ENCODE results near the gene NR2F1-AS1.

NR2F1-AS1 gene

DNA sequence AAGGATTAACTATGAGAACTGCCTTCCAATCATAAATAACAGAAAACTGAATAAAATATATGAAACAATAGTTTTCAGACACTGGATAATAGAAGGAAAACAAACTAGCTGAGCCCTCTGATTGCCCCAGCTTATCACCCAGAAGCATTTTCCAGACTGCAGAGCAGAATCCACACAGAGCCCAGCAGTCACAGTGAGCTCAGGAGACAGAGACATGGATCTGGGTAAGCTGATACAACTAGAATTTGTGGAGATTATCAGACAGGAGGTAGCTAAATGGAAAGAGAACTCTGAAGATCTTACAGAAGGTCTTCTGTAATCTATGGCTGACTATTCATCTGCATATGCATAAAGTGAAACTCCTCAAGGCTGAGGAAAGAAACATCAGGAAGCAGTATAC is 128.8 kb downstream of the NR2F1-AS1 start:
- no peak overlapping the region for H3K4me3 ChIP-seq (ENCODE audit: low read depth, low read length)
- TF ChIP-seq, protein P1, sequence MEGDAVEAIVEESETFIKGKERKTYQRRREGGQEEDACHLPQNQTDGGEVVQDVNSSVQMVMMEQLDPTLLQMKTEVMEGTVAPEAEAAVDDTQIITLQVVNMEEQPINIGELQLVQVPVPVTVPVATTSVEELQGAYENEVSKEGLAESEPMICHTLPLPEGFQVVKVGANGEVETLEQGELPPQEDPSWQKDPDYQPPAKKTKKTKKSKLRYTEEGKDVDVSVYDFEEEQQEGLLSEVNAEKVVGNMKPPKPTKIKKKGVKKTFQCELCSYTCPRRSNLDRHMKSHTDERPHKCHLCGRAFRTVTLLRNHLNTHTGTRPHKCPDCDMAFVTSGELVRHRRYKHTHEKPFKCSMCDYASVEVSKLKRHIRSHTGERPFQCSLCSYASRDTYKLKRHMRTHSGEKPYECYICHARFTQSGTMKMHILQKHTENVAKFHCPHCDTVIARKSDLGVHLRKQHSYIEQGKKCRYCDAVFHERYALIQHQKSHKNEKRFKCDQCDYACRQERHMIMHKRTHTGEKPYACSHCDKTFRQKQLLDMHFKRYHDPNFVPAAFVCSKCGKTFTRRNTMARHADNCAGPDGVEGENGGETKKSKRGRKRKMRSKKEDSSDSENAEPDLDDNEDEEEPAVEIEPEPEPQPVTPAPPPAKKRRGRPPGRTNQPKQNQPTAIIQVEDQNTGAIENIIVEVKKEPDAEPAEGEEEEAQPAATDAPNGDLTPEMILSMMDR (IDR thresholded peaks at IDR 0.05; ENCODE audit: borderline replicate concordance, insufficient read depth, low read depth, low read length), result no peak

DNA sequence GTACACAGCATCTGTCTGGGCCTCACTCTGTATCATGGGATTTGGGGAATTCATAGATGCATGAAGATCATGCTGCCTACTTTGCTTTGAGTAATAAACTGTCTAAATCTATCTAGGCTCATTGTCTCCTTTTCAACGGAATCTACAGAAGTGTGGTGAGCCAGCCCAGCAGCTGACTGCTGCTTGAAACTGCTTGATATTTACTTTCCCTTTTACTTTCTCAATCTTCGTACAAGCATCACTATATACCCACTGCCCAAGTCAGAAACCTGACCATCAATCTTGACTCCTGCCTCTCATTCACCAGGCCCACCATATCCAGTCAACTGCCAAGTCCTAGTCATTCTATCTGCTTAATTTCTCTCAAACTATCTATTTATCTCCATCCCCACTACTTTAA is 142.9 kb downstream of the NR2F1-AS1 start:
- no peak overlapping the region for H3K4me3 ChIP-seq (ENCODE audit: low read depth, low read length)
- TF ChIP-seq, protein P1 (IDR thresholded peaks at IDR 0.05; ENCODE audit: borderline replicate concordance, insufficient read depth, low read depth, low read length), result no peak

DNA sequence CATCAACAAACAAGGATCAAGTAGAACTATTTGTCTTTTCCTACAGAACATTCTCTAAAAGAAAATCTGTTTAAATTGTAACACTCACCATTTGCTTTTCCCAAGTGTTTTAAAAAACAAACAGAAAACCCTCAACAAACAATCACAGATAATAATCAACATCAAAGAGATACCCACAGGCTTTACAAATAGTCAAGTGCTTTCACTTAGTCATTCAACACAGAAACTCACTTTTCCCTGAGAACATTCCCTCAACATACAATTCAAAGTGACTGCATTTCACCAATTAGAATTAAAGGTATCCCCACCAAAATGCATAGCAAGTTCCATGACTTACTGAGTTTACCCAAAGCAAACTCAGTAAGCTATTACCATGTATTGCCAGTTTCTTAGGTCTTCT is 144.9 kb downstream of the NR2F1-AS1 start:
- TF ChIP-seq, protein P1 (IDR thresholded peaks at IDR 0.05; ENCODE audit: borderline replicate concordance, insufficient read depth, low read depth, low read length), result no peak
- no peak overlapping the region for H3K4me3 ChIP-seq (ENCODE audit: low read depth, low read length)

DNA sequence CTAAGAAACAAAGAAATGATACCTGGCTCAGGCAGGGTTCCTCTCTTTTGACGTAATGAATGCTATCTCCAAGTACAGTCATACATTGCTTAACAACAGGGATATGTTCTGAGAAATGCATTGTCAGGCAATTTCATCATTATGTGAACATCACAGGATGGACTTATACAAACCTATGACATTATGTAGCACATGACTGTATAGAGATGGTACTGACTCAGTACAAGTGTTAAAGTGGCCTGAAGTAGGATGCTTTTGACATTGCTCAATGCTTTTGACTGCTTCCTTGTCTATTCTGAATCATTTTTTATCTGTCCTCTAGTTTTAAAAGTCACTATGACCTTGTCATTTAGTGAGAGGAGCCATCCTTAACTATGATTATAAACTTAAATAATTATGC is 147.6 kb downstream of the NR2F1-AS1 start:
- TF ChIP-seq, protein P1 (IDR thresholded peaks at IDR 0.05; ENCODE audit: borderline replicate concordance, insufficient read depth, low read depth, low read length), result no peak
- H3K4me3 ChIP-seq (ENCODE audit: low read depth, low read length), result no peak overlapping the region

DNA sequence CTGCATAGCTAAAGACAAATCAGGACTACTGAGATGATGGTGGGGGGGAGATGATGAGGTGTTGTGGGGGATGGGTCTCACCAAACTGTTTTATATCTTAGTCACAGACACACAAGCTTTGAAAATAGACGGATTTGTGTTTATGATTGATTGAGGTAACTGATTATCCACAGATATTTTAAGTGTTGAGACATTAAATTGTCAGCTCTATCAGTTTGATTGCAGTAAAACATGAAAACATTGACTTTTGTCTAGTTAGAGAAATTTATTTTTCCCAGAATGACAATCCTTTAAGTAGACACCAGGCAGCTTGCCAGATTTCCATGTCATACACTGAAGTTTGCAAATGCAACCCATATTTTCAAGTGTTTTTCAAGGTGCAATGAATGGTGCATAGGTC is 149.8 kb downstream of the NR2F1-AS1 start:
- H3K4me3 ChIP-seq (ENCODE audit: low read depth, low read length), result no peak overlapping the region
- TF ChIP-seq, protein P1 (IDR thresholded peaks at IDR 0.05; ENCODE audit: borderline replicate concordance, insufficient read depth, low read depth, low read length), result no peak

DNA sequence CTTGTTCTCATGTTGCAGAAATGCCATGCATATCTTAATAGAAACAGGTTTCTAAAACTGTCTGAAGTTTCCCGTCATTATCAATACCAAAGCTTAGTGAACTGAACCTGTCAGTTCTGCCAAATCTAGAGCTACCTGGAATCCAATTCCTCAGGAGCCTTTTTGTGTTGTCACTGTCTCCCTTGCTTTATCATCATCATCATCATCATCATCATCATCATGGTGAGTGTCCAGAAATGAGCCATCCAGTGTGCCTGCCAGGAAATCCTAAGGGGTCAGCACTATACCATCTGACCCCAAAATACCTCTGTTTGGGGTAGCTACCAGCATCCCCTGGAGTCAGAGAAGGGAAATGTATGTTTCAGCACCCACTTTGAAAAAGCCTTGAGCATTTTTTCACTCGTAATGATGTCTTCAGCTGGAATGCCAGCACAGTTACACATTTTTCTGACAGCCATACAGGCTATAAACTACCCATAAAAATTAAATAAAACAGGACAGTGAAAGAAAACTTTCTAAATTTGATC is 150.3 kb downstream of the NR2F1-AS1 start:
- no peak overlapping the region for H3K4me3 ChIP-seq (ENCODE audit: low read depth, low read length)
- TF ChIP-seq, protein P1 (IDR thresholded peaks at IDR 0.05; ENCODE audit: borderline replicate concordance, insufficient read depth, low read depth, low read length), result no peak

DNA sequence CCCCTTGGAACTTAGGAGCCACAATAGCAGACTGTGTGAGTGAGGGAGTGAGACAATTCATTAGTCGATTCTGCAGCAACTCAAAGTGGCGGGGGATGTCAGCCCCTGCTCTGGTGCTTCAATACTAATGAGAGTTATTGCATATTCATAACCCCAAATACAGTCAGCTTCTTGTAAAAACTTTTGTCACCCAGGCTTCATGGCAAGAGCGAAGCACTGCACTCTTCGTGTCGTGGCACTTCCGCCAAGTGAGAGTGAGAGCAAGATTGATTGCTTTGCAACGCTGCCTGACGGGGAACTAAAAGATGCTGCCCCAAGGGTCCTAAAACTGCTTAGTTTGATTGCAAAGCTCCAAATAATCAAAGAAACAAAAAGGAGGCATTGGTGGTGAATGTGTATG is 150.9 kb downstream of the NR2F1-AS1 start:
- no peak overlapping the region for H3K4me3 ChIP-seq (ENCODE audit: low read depth, low read length)
- TF ChIP-seq, protein P1 (IDR thresholded peaks at IDR 0.05; ENCODE audit: borderline replicate concordance, insufficient read depth, low read depth, low read length), result no peak

Measured in GM12875 (cell line).